ENCODE data around the gene CLDN5.

DNA sequence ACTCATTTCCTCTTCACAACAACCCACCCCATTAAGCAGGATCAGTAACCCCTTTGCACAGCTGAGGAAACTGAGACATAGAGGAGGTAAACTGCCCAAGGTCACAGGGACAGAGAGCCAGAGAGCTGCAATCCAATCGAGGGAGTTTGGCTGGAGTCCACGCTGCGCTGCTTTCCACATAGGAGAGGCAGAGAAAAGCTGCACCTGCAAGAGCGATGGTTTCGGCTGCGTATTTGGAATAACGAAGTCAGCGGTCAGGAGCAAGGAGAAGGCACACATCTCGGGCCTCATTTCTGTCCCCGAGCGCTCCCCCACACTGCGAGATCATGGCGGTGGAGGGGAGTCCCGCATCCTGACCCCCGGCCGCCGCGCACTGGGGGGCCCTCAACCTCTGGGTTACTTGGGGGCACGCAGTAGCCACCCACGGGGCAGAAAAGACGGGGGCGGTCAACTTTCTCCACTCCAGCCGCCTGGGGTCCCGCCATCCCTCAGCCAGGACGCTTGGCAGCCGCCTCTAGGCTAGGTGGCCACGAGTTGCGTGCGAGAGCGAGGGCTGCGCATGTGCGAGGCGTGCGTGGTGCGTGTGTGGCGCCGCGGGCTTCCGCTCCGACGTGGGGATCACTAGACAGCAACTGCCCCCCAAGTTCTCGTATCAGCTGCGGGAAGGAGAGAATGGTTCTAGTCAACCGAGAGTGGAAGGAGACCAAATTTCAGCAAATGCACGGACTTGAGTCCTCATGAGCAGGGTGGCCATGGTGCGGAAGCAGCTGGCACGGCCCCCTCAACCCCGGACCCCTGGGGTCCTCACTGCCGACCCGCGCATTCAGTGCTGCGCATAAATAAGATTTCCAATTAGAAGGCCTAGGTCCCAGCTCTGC, 42.3 kb upstream of the CLDN5 start:
- TF ChIP-seq, protein P1, sequence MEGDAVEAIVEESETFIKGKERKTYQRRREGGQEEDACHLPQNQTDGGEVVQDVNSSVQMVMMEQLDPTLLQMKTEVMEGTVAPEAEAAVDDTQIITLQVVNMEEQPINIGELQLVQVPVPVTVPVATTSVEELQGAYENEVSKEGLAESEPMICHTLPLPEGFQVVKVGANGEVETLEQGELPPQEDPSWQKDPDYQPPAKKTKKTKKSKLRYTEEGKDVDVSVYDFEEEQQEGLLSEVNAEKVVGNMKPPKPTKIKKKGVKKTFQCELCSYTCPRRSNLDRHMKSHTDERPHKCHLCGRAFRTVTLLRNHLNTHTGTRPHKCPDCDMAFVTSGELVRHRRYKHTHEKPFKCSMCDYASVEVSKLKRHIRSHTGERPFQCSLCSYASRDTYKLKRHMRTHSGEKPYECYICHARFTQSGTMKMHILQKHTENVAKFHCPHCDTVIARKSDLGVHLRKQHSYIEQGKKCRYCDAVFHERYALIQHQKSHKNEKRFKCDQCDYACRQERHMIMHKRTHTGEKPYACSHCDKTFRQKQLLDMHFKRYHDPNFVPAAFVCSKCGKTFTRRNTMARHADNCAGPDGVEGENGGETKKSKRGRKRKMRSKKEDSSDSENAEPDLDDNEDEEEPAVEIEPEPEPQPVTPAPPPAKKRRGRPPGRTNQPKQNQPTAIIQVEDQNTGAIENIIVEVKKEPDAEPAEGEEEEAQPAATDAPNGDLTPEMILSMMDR (IDR thresholded peaks at IDR 0.05; ENCODE audit: low read length): no peak
- no peak for TF ChIP-seq EZH2 (optimal IDR thresholded peaks at IDR 0.05; ENCODE audit: low read depth, low read length)
